ENCODE data around the gene BICC1.

Gene BICC1

DNA sequence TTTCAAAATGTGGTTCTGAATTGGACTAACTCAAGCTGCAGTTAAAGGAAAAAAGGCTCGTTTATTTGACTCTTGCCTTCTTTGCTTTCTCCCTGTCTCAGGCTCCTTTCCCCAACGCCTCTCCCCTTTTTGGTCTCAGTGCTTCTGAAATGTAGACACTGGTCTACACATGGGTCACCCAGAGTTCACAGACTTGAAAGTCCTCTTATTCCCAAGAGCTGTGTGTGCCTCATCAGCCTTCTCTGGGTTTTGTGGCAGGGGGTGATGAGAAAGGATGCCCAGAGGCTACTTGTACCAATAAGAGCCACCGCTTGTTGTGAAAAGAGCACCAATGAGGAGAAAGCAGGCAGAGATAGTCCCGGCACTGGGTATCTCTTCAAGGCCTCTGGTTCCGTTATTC lies 125.7 kb downstream of the BICC1 start:
- TF ChIP-seq, protein P1, sequence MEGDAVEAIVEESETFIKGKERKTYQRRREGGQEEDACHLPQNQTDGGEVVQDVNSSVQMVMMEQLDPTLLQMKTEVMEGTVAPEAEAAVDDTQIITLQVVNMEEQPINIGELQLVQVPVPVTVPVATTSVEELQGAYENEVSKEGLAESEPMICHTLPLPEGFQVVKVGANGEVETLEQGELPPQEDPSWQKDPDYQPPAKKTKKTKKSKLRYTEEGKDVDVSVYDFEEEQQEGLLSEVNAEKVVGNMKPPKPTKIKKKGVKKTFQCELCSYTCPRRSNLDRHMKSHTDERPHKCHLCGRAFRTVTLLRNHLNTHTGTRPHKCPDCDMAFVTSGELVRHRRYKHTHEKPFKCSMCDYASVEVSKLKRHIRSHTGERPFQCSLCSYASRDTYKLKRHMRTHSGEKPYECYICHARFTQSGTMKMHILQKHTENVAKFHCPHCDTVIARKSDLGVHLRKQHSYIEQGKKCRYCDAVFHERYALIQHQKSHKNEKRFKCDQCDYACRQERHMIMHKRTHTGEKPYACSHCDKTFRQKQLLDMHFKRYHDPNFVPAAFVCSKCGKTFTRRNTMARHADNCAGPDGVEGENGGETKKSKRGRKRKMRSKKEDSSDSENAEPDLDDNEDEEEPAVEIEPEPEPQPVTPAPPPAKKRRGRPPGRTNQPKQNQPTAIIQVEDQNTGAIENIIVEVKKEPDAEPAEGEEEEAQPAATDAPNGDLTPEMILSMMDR (conservative IDR thresholded peaks at IDR 0.05; ENCODE audit: low read length) = no peak
- H3K4me3 ChIP-seq (ENCODE audit: low read length) = no peak overlapping the region
- DNase-seq (ENCODE audit: low read depth) = peak; percentile 58

DNA sequence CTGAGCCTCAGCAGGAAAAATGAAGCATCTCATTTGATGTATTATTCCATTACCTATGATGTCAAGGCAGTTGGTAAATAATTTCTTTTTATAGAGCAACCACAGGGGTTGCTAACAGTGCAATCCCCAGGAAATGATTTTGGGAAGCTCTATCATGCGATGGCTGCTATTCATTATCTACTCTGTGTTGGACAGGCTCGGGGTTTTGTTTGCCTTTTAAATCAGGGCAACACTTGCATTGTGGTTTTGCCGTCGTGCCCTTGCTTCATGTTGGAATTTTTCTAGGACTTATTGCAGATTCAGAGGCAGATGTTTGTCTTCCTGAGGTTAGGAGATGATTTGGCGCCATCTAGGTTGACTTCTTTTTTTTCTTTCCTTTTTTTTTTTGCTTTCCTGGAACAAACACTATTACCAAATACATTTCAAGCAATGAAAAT lies 128.4 kb downstream of the BICC1 start:
- TF ChIP-seq, protein P1 (conservative IDR thresholded peaks at IDR 0.05; ENCODE audit: low read length) = peak; percentile 42
- peak; percentile 100 for DNase-seq (ENCODE audit: low read depth)
- no peak overlapping the region for H3K4me3 ChIP-seq (ENCODE audit: low read length)

DNA sequence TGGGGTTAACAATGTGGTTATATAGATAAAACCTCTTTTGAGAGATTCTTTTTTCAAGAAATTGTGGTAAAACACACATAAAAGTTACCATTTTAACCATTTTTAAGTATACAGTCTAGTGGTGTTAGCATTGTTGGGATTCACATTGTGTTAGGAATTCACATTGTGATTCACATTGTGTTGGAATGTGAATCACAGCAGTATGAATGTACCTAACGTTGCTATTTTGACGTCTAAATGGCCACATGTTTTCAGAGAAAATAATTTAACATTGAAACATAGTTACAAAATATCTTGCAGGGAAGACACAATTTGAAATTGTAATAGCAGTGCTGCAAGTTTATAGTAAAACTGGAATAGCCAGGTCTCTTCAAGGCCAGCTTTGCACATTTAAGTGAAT lies 129.0 kb downstream of the BICC1 start:
- no peak overlapping the region for H3K4me3 ChIP-seq (ENCODE audit: low read length)
- TF ChIP-seq, protein P1 (conservative IDR thresholded peaks at IDR 0.05; ENCODE audit: low read length) = no peak
- peak; percentile 95 for DNase-seq (ENCODE audit: low read depth)

DNA sequence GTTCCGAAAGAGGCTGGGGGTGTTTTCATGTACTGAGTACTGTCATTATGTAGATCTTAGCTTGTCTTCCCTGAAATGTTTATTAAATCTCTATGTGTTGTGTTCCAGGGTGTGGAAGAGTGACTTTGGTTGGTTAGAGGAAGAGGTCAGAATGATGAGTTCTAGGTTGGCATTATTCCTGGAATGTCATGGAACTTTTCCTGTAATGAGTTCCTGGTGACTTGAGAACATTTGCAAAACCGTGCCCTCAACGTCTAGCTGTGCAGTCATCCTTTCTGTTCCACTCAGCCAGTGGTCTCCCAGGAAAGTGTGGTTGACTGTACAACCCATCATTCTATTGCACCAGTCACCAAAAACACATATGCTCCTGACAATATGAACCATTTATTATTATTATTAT lies 129.6 kb downstream of the BICC1 start:
- TF ChIP-seq, protein P1 (conservative IDR thresholded peaks at IDR 0.05; ENCODE audit: low read length) = no peak
- no peak overlapping the region for H3K4me3 ChIP-seq (ENCODE audit: low read length)
- DNase-seq (ENCODE audit: low read depth) = peak; percentile 93

DNA sequence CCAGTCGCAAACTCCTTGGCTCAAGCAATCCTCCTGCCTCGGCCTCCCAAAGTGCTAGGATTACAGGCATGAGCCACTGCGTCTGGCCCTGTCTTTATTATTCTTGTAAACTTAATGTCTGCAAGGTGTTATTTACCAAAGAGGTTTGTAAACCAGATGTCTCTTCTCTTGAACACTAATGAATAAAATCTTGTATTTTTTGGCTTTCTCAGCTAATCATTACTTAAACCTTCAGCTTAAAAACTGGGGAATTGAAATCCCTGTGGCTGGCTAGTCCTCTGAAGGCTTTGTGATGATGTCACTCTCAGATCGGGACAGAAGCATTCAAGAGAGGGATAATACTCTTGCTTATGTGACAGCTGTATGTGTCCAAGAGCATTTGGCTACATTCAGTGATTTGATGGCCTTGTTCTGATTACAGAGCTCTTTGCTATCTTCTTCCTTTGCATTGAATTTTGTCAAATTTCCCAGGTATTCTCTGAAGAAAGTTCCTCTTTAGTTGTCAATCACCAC lies 130.3 kb downstream of the BICC1 start:
- TF ChIP-seq, protein P1 (conservative IDR thresholded peaks at IDR 0.05; ENCODE audit: low read length) = no peak
- no peak overlapping the region for H3K4me3 ChIP-seq (ENCODE audit: low read length)
- DNase-seq (ENCODE audit: low read depth) = peak; percentile 48

DNA sequence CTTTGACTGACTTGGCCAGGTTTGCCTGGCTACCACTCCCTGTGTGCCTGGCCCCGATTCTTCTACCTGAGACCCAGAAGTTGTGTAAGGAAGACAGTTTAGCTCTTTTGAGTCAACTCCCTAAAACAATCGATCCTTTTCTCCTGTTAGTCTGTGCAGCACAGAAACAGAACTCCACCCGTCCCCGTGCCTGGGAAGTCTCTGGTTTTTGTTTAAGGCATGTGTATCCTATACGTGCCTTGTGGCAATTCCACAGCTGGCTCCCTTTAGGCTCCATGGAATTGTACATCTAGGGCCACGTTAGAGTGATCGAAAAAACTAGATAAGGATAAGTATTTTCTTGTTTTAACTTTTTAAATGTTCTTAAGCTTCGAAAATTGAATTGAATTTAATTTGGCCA lies 131.6 kb downstream of the BICC1 start:
- DNase-seq (ENCODE audit: low read depth) = no peak
- TF ChIP-seq, protein P1 (conservative IDR thresholded peaks at IDR 0.05; ENCODE audit: low read length) = no peak
- no peak overlapping the region for H3K4me3 ChIP-seq (ENCODE audit: low read length)

DNA sequence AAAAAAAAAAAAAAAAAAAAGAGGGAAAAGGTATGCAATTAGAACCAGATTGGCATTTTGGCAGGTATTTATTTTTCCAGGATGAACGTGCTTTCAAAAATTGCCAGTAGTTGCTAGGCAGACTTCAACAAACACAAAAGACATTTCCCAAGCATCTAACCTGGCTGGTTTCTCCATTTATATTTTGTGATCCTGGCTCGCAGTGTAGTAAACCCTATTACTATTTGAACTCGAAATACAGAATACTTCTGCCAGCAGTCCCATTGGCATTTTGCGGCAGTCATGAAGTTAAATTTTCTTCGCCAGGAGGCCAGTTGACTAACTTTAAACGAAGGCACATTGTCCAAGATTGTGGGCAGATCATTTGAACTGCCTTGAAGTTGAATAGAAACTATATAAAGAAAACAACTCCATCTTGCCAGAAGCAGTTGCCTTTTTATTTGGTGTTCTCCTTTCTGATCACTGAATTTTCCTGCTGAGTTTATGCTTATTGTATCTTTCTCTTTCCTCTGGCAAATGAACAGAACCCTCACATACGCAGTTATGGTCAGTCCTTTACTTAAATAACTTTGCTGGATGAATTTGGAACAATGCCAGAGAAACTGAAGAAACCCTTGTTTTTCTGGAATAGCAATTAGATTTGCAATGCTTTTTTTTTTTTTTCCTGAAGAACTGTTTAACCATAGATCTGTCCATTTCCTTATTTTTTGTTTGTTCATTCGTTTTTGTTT lies 132.9 kb downstream of the BICC1 start:
- DNase-seq (ENCODE audit: low read depth) = peak; percentile 61
- TF ChIP-seq, protein P1 (conservative IDR thresholded peaks at IDR 0.05; ENCODE audit: low read length) = no peak
- H3K4me3 ChIP-seq (ENCODE audit: low read length) = no peak overlapping the region

Data from AG10803 (cell line).